ENCODE results near the gene LCN15.

GRCh38 chr9:136746155-136746490, 18.2 kb downstream of the LCN15 start:
- TF ChIP-seq, protein P1, sequence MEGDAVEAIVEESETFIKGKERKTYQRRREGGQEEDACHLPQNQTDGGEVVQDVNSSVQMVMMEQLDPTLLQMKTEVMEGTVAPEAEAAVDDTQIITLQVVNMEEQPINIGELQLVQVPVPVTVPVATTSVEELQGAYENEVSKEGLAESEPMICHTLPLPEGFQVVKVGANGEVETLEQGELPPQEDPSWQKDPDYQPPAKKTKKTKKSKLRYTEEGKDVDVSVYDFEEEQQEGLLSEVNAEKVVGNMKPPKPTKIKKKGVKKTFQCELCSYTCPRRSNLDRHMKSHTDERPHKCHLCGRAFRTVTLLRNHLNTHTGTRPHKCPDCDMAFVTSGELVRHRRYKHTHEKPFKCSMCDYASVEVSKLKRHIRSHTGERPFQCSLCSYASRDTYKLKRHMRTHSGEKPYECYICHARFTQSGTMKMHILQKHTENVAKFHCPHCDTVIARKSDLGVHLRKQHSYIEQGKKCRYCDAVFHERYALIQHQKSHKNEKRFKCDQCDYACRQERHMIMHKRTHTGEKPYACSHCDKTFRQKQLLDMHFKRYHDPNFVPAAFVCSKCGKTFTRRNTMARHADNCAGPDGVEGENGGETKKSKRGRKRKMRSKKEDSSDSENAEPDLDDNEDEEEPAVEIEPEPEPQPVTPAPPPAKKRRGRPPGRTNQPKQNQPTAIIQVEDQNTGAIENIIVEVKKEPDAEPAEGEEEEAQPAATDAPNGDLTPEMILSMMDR (IDR thresholded peaks at IDR 0.05): no peak
- TF ChIP-seq EZH2 (IDR thresholded peaks at IDR 0.05): no peak
